ENCODE results near the gene SCN10A.

Gene SCN10A

DNA sequence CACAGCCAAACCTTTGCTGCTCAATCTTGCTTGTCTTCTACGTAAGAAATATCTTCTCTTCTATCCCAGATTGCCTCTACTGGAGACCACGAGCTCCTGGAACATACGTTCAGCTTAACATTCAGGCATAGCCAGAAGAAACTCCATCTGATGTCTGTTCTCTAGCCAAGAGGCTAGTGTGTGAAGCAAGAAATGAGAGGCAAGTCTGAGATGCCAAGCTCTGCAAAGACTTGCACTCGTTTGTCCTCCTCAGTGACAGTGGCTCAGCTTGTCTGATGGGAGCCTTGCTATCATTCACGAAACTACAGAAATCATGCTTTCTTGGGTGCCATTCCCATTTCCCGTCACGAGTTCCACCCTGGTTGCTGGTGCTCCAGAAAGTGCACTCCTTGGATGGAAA lies at the start of gene SCN10A:
Gene SCN10A (minus strand): TSS at position 192 of the 400 bp plus-strand sequence. CDS start 22,207 bp downstream, outside the sequence.
- DNase-seq = no peak

GRCh38 chr3:38853011-38853410 lies 37.0 kb upstream of the SCN10A start:
- no peak for DNase-seq

GRCh38 chr3:38843898-38844297 lies 27.9 kb upstream of the SCN10A start:
- DNase-seq = no peak

GRCh38 chr3:38842266-38842965 lies 26.4 kb upstream of the SCN10A start:
- DNase-seq = no peak

GRCh38 chr3:38840987-38841386 lies 25.0 kb upstream of the SCN10A start:
- DNase-seq = no peak

DNA sequence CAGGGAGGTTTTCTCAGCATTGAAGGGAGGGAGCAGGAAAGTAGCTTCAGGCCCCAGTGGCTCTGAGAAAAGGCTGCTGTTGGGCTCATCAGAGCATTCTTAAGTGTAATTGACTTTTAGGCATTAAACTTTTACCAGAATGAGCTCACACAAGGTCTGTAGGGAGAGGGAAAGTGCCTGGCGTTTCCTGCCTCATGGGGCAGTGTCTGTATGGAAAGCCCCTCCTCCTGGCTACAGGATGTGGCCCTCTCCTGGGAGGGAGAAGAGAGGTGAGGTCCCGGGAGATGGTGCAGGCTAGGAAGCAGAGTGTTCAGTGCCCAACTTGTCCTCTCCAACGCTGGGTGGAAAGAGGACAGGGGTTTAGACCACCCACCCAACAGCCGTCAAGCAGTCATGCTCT lies 21.3 kb upstream of the SCN10A start:
- no peak for DNase-seq

DNA sequence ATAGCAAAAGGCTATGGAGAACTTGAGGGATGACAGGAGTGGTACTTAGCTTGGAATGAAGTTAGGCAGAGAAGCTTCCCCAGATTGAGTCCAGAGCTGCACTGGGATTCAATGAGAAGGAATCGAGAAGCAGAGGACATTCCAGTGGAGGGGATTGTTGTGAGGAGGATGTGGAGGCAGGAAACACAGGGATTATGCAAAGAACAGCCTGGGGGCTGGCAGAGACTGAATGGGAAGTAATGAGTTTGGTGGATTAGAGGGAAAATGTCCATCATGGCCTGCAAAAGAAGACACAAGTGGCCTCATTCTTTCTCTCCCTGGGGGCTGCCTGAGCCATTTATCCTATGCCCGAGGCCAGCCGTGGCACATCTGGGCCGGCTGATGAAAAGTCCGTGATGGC lies 20.5 kb upstream of the SCN10A start:
- DNase-seq = no peak

DNA sequence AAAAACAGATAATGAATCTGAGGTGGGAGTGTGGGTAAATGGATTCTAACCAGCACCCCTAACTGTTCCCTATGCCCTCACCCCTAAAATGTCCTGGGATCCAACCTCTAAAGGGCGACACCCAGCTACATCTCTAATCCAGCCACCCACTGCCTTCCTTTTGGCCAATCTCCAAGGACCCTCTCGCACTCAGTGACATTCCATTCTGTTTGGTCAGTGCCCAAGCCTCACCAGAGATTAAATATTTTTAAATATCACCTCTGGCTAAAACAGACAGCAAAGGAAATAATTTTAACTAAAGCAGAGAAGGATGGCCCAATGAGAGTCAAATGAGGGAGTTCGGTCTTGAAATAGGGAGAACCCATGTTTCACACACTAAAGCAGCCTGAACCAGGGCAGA lies 19.9 kb upstream of the SCN10A start:
- DNase-seq = no peak

DNA sequence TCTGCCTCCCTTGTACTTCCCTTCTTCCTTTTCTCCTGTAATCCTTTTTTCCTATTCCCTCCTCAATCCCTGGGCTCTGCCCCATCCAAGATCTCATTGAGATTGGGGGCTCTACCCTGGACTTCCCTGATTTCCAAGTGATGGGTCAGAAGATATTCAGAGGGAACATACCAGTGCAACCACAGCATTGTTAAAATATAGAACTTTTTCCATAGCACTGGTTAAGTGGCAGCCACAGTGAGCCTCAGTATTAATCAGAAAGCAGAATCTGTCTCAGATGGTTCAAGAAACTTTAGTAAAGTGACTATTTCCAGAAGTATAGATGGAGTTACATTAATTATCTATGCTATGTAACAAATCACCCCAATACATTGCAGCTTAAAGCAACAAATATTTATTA lies 18.7 kb upstream of the SCN10A start:
- DNase-seq = no peak

- DNase-seq = peak in 1 of 2 donors; percentile 4
Measured at GRCh38 chr3:38834110-38834509, 18.1 kb upstream of the SCN10A start.

DNA sequence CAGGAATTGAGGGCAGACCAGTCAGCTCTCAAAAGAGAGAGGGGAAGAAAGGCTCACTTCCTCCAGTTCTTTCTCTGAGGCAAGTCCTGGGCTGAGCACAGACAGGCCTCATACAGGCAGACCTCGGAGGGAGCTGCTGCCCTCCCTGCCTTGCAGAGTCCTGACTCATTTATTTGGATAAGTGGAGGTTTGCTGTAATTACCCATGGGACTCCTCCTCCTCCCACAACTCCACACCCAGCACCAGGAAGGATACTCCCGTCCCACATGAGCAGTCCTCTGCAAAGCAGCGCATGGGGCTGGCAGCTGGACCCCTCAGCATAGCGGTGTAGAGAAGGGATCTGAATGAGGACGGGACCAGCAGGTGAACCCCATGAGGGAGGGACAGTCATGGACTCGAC lies 13.4 kb upstream of the SCN10A start:
- DNase-seq = no peak

GRCh38 chr3:38828681-38829080 lies 12.7 kb upstream of the SCN10A start:
- no peak for DNase-seq

GRCh38 chr3:38827791-38828190 lies 11.8 kb upstream of the SCN10A start:
- no peak for DNase-seq

GRCh38 chr3:38826001-38826400 lies 10.0 kb upstream of the SCN10A start:
- no peak for DNase-seq

DNA sequence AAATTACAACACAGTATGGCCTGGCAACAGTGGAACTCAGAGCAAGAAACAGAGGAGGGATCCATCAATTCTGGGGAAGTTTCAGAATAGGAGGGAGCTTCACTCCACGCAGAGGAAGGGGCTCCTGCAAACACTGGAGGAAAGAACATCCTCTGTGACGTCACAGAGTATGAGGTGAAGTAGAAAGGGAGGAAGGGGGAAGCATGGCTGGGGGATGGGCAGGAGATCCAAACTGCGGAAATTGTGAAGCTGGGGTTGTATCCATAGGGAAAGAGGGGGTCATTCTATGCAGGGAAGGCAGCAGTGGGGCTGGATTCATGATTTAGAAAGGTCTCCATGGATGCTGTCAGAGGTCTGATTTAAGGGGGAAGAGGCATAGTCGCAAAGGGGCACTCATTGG lies 8.3 kb upstream of the SCN10A start:
- no peak for DNase-seq

- DNase-seq = no peak
Measured at GRCh38 chr3:38823722-38824121, 7.7 kb upstream of the SCN10A start.

- no peak for DNase-seq
Measured at GRCh38 chr3:38823186-38823585, 7.2 kb upstream of the SCN10A start.

- no peak for DNase-seq
Measured at GRCh38 chr3:38811822-38812221, 4.2 kb downstream of the SCN10A start.

DNA sequence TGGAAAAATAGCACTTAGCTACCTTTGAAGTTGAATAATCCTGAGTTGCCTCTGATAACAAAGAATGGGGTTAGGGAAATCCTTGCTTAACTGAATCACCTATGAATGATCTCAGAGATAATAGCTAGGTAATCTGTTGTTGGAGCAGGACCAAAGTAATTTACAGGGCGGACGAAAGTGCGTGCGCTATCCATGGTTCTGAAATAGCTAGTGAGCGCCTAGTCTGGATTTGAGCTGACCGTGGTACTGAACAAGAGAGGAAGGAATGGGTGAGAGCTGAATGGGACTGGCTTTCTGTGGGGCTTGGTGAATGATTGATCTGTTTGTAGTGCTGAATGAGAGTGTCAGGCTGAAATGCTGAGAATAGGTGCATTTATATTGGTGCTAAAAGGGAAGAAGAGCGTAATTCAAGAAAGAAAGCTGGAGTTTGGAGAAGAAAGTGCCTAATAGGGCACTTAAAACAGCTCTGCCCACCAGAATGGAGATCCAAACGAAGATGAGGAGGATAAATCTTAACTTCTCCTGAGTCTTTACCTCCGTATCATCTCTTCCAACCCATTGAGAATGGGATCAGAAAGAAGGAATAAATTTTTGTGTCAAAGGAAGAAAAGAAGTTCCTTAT lies 10.1 kb downstream of the SCN10A start:
- peak in 1 of 2 donors; percentile 28 for DNase-seq

DNA sequence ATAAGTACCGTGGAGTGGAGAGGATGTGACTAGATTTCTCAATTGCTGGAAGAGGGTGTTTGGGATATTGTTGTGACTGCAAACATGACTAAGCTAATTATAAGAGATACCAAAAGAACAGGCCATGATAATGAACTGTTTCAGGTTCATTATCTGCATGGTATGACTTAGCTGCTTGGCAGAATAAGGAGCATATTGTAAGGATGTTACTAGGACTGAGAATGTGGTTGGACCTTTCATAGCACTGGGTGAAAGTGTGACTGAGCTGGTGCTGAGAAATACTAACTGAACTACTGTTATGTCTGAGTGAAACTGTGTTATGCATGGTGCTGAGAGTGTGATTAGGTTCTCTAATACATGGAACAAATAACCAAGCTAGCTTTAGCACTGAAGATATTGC lies 11.0 kb downstream of the SCN10A start:
- DNase-seq = no peak

DNA sequence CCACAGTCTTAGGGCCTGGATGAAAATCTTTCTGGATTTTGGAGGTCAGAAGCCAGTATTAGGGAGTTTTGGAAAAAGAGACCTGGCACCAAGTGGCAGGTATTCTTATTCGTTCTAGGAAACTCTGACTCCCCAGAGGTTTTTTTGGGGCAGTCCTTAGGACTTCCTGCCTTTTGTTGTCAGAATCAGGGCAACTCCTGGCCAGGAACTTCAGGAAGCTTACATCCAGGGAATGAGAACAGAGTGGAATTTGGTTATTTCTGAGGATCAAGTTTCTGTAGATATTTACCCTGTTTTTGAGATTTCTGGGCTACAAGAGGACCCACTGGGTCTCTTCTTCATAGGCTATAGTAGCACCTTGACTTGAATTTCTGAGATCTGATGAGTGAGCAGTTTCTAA lies 15.5 kb downstream of the SCN10A start:
- no peak for DNase-seq

- no peak for DNase-seq
Measured at GRCh38 chr3:38793721-38794120, 22.3 kb downstream of the SCN10A start.

GRCh38 chr3:38792983-38793382 lies 23.0 kb downstream of the SCN10A start:
- DNase-seq = no peak

GRCh38 chr3:38782148-38782547 lies 33.9 kb downstream of the SCN10A start:
- no peak for DNase-seq

- no peak for DNase-seq
Measured at GRCh38 chr3:38773528-38773927, 42.5 kb downstream of the SCN10A start.
